Stimulated activated naive CD4-positive, alpha-beta T cell (primary cell): Measurements from ENCODE around the gene CACNA1G.

Source experiments
- DNase-seq, 6 experiments: peaks; one replicate each; lab custom pipeline; 2025; lab: John Stamatoyannopoulos, UW

The CACNA1G gene

GRCh38 chr17:50568659-50569058, 8.1 kb downstream of the CACNA1G start:
- no peak for DNase-seq

- DNase-seq, result no peak
These were observed 9.1 kb downstream of the CACNA1G start for GRCh38 chr17:50569592-50569991.

DNA sequence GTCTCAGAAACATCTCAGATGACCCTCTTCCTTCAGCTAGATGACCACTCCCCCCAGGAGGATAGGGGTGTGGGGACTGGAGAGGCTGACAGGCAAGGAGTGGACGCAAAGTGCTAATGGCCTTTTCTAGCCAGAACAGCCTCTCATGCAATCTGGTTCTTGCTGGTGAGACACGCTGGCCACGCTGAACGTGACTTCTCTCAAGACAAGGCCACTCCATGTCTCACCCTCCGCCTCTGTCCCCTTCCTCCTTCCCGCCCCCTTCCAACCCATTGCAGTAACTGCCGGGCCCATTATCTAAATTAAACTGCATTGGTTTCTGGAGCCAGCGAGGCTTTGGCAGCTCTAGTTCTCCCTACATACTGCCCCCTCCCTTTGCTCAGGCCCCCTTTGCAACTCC, 9.5 kb downstream of the CACNA1G start:
- no peak for DNase-seq

DNA sequence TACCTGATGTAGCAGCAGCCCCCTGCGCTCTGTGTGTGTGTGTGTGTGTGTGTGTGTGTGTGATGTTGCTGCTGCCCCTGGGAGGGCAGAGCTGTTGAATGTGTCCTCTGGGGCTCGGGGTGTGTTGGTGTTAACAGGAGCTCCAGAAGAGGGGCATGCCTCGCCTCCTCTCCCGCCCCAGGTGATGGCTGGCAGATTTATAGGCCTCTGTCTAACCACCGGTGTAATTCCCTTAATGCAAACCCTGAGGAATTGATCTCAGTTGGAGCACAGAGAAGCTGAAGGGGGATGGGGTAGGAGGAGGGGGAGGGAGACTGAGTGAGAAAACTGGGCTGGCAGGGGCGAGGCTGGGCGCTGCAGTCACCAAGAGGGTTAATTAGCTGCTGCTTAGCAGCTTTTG, 10.0 kb downstream of the CACNA1G start:
- DNase-seq, result no peak

DNA sequence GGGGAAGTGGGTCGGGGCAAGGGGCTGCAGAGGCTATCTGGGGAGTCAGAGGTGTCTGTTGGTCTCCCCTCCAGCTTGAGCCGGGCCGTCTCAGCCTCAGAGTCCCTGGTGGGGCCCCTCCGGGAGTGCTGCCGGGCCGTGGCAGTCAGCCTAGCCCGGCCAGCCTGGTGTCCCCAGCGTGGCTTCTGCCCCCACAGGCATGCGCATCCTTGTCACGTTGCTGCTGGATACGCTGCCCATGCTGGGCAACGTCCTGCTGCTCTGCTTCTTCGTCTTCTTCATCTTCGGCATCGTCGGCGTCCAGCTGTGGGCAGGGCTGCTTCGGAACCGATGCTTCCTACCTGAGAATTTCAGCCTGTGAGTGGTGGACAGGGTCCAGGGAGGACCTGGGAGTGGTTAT, 11.2 kb downstream of the CACNA1G start:
- no peak for DNase-seq

DNA sequence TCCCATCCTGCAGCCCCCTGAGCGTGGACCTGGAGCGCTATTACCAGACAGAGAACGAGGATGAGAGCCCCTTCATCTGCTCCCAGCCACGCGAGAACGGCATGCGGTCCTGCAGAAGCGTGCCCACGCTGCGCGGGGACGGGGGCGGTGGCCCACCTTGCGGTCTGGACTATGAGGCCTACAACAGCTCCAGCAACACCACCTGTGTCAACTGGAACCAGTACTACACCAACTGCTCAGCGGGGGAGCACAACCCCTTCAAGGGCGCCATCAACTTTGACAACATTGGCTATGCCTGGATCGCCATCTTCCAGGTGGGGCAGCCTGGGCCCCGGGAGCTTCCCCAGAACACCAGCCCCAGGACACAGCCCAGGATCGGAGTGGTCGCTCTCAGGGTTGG, 12.0 kb downstream of the CACNA1G start:
- no peak for DNase-seq

DNA sequence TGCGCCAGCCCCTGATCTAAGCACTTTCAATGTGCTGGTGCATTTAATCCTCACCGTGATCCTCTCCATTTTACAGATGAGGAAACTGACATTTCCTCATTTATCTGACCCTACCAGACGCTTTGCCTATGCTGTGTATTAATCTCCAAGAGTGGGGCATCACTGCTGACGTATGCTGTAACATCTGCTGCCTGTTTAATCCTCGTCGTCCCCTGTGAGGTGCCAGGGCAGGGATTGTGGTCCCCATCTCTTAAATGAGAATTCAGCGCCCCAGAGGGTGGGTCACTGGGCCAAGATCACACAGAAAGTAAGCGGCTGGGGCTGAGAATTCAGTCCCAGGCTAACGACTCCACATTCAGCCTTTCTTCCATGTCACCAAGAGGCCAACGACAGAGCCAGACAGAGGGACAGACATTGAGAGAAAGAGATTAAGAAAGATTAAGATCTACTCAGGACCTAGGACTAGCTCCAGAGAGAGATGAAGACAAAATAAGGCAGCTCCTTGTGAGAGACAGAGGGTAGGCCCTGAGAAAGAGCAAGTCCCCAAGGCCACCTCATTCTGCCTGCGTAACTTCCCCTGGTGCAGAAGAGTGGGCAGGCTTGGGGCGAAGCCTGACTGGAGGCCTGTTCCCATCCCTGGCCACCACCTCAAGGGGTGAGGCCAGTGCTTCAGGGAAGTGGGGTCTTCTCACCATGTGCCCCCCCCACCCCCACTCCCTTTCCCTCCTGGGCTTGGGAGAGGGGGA, 13.5 kb downstream of the CACNA1G start:
- DNase-seq, result no peak

DNA sequence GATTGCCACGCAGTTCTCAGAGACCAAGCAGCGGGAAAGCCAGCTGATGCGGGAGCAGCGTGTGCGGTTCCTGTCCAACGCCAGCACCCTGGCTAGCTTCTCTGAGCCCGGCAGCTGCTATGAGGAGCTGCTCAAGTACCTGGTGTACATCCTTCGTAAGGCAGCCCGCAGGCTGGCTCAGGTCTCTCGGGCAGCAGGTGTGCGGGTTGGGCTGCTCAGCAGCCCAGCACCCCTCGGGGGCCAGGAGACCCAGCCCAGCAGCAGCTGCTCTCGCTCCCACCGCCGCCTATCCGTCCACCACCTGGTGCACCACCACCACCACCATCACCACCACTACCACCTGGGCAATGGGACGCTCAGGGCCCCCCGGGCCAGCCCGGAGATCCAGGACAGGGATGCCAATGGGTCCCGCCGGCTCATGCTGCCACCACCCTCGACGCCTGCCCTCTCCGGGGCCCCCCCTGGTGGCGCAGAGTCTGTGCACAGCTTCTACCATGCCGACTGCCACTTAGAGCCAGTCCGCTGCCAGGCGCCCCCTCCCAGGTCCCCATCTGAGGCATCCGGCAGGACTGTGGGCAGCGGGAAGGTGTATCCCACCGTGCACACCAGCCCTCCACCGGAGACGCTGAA, 15.2 kb downstream of the CACNA1G start:
- no peak for DNase-seq

- DNase-seq, result no peak
These were observed 16.3 kb downstream of the CACNA1G start for GRCh38 chr17:50576864-50577263.

- DNase-seq, result no peak
These were observed 17.0 kb downstream of the CACNA1G start for GRCh38 chr17:50577451-50577954.

DNA sequence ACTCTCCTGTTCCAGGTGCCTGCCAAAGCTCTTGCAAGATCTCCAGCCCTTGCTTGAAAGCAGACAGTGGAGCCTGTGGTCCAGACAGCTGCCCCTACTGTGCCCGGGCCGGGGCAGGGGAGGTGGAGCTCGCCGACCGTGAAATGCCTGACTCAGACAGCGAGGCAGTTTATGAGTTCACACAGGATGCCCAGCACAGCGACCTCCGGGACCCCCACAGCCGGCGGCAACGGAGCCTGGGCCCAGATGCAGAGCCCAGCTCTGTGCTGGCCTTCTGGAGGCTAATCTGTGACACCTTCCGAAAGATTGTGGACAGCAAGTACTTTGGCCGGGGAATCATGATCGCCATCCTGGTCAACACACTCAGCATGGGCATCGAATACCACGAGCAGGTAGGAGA, 17.7 kb downstream of the CACNA1G start:
- no peak for DNase-seq

DNA sequence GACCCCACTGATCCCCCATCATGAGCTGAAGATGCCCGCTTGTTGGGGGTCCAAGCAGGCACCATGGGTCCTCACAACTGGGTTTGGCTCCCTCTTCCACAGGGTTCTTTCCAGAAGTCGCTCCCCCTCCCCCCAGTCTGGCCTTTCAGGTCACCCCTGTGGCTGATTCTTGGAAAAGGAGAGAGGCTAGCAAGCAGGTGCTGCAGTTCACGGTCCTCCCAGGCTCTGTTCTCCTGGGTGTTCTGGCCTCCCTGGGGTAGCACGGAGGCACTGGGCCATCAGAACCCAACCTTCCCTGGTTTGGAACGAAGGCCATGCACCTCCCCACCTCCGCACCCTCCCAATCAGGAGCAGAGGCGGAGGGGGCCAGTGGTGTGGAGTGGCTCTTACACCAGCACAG, 18.9 kb downstream of the CACNA1G start:
- no peak for DNase-seq

DNA sequence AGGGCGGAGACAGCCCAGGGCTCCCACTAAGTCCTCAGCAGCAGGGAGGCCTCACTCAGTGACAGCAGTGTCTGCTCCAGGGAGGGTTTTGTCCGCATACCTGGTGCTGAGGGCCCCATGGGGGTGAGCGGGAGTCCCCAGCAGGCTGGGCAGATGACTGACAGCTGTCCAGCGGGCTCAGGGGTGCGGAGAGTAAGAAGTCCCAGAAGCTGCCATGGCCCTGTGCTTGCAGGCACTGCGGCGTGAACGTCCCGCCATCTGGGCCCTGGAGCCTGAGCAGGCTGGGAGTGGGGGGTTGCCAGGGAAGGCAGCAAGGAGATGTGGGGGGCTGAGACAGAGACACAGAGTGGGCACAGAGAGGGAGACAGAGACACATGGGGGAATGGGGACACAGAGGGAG, 20.1 kb downstream of the CACNA1G start:
- no peak for DNase-seq

- DNase-seq, result no peak
These were observed 20.8 kb downstream of the CACNA1G start for GRCh38 chr17:50581316-50581715.

GRCh38 chr17:50582741-50583140, 22.2 kb downstream of the CACNA1G start:
- DNase-seq, result no peak

- no peak for DNase-seq
These were observed 23.1 kb downstream of the CACNA1G start for GRCh38 chr17:50583641-50584040.

DNA sequence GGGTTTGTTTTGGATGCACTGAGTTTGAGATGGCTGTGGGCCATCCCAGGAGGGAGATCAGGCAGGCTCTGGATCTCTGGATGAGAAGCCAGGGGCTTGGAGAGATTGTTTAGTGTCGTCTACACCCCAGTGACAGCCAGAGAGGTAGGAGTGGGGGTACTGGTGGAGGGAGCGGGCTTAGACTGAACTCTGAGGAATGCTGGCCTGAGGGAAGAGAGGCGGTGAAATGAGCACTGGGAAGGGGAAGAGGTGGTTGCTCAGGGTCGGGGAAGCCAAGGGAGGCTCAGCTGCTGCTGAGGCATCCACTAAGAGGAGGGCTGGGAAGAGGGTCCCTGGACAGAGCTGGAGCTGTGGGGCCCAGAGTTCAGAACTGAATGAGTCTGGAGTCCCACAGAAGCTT, 23.6 kb downstream of the CACNA1G start:
- DNase-seq, result no peak

DNA sequence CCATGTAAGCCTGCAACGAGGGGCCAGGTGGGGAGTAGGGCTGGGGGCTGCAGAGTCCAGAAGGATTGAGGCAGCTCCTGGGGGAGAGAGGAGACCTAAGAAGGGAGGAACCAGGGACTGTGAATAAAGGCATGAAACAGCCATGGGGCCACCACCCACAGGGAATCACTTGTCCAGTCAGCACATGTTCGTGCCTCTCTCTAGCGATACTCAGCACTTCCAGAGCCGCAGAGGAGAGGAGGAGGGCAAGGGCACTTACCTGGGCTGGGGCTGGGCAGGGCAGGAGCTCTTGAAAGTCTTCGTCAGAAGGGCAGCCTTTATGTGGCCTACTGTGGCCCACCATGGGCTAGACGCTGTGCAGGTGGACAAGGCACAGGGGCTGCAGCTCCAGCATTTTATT, 24.2 kb downstream of the CACNA1G start:
- DNase-seq, result no peak

DNA sequence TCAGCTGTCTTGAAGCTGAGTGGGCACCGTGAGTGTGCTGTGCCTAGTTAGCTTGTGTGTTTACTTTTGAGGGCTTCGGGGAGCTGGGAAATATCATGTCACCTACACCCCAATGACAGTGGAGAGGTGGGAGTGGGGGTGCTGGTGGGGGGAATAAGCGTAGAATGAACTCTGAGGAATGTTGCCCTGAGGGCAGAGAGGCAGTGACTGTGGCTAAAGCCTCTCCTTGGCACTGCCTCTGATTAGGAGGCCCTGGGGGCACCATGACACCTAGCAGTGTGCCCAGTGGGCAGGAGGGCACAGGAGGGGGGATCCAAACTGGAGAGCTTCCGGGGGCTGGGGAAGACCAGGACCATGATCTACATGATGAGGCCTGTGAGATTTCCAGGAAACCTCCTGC, 24.8 kb downstream of the CACNA1G start:
- no peak for DNase-seq

DNA sequence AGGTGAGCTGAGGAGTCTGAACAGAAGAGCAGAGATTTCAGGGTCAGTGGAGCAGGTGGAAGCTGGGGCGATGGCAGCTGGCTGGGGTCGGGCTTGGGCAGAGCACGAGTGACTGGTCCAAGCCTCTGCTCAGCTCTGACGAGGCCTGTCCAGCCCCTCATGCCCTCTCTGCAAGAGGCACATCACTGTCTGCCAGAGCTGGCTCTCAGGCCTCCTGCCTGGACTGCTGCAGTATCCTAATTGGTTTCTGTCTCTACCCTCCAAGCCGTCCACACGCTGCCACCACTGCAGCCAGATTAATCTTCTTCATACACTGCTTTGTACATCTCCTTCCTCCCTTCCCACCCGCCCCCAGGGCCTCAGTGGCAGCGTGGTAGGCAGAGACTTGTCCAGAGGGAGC, 25.4 kb downstream of the CACNA1G start:
- DNase-seq, result no peak

- no peak for DNase-seq
These were observed 26.1 kb downstream of the CACNA1G start for GRCh38 chr17:50586421-50587247.

GRCh38 chr17:50587571-50587970, 27.1 kb downstream of the CACNA1G start:
- no peak for DNase-seq
